Measurements from ENCODE around the gene CREB3L2. TPM values are rescaled to one million over a fixed set of nuclear protein-coding genes. Genes with fewer than 3 reads are reported as not detected.

CREB3L2 gene
- total and polyA plus RNA-seq, 2 of the 8 experiments (the other 6 are each of a cell fraction or from before 2014, with no cell fraction given): 14.4 to 48.3 TPM

DNA sequence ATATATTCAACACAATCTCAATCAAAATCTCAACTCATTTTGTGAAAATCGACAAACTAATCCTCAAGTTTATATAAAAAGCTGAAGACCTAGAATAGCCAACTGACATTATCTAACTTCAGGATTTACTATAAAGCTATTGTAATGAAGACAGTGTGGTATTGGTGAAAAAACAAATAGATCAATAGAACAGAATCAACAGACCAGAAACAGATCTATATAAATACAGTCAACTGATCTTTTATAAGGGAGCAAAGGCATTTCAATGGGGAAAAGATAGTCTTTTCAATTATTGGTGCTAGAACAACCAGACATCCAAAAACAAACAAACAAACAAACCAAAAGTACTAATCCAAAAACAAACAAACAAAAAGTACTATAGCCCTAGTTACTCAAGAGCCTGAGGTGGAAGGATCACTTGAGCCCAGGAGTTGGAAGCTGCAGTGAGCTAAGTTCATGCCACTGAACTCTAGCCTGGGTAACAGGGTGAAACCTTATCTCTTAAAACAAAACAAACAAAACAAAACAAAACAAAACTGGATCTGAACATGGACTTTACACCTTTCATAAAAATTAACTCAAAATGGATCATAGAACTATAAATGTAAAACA, 47.7 kb upstream of the CREB3L2 start:
- Histone ChIP-seq H2BK5ac (ENCODE audit: low read depth, low read length) (no peak overlapping the region), H2BK15ac (ENCODE audit: low read length) (no peak overlapping the region), H3K14ac (ENCODE audit: insufficient read length) (no peak overlapping the region), H3K4ac (replicated peaks; ENCODE audit: insufficient read length, low read depth, low read length) (no peak overlapping the region), H4K5ac (ENCODE audit: insufficient read length, low read depth, low read length) (no peak overlapping the region), H3K36me3 (ENCODE audit: control insufficient read depth in 2 of 4, insufficient read depth in 4 of 4, low read length in 3 of 4) (no peaks in the 10 kb centered on the region; a peak in 1 of 8 replicates), H3K4me3 (ENCODE audit: extremely low read depth in 1 of 4, insufficient read depth in 2 of 4, low read depth in 3 of 4, low read length in 4 of 4) (no peak overlapping the region), H3K27ac (ENCODE audit: low read depth, low read length) (no peak overlapping the region), H4K20me1 (replicated peaks in 1 of 2; ENCODE audit: control insufficient read depth in 1 of 2, insufficient read depth in 2 of 2, low read length in 2 of 2) (no peaks in the 10 kb centered on the region), H4K8ac (ENCODE audit: extremely low read depth, insufficient read depth, low read length) (no peak overlapping the region), H2BK20ac (ENCODE audit: low read length) (no peak overlapping the region), H2BK12ac (ENCODE audit: low read depth, low read length) (no peak overlapping the region), H4K91ac (replicated peaks; ENCODE audit: insufficient read length, low read length) (no peak overlapping the region), H3K23me2 (ENCODE audit: low read depth, low read length) (no peaks in the 10 kb centered on the region), H2AK5ac (ENCODE audit: low read depth, low read length) (no peak overlapping the region), H3K4me1 (replicated peaks in 1 of 4; ENCODE audit: control insufficient read depth in 3 of 4, insufficient read depth in 4 of 4, low read length in 3 of 4) (no peaks in the 10 kb centered on the region), H2BK120ac (replicated peaks; ENCODE audit: low read depth, low read length) (no peak overlapping the region), H3K9ac (replicated peaks in 1 of 4; ENCODE audit: extremely low read depth in 1 of 4, low read depth in 3 of 4, low read length in 3 of 4) (no peak overlapping the region), H3K79me2 (ENCODE audit: control insufficient read depth in 1 of 2, insufficient read depth in 2 of 2, low read length in 2 of 2) (no peaks in the 10 kb centered on the region), H3K56ac (replicated peaks; ENCODE audit: insufficient read length, low read depth, low read length) (no peak overlapping the region), H3K27me3 (replicated peaks in 1 of 4; ENCODE audit: control insufficient read depth in 3 of 4, extremely low read depth in 1 of 4, insufficient read depth in 3 of 4, low read length in 3 of 4) (no peaks in the 10 kb centered on the region), H3K18ac (ENCODE audit: extremely low read depth, low read length) (no peak overlapping the region), H3K79me1 (ENCODE audit: low read depth, low read length) (no peaks in the 10 kb centered on the region), H2AFZ (ENCODE audit: low read length) (no peak overlapping the region), H3K9me3 (ENCODE audit: insufficient read depth in 2 of 2, low read depth in 1 of 2, low read length in 1 of 2) (no peaks in the 10 kb centered on the region; a peak in 1 of 4 replicates), H3K4me2 (ENCODE audit: insufficient read depth in 1 of 2, low read depth in 2 of 2, low read length in 2 of 2) (no peak overlapping the region), H3K23ac (ENCODE audit: insufficient read length) (no peak overlapping the region)
- DNase-seq (ENCODE audit: low read depth in 1 of 2, low spot score in 2 of 2): no peak
- TF ChIP-seq JUN (IDR thresholded peaks at IDR 0.05; ENCODE audit: low read depth, low read length) (no peak), BCL11A (IDR thresholded peaks at IDR 0.05; ENCODE audit: low read depth in 2 of 2, low read length in 2 of 2) (no peak), CEBPB (IDR thresholded peaks at IDR 0.05; ENCODE audit: low read depth, low read length) (no peak), RNF2 (IDR thresholded peaks at IDR 0.05; ENCODE audit: borderline replicate concordance, low read depth, low read length, missing control alignments, poor library complexity, severe bottlenecking) (no peak), BACH1 (IDR thresholded peaks at IDR 0.05; ENCODE audit: low read length) (no peak), BRCA1 (IDR thresholded peaks at IDR 0.05; ENCODE audit: low read depth, low read length) (no peak), RFX5 (IDR thresholded peaks at IDR 0.05; ENCODE audit: borderline replicate concordance, low read depth, low read length) (no peak)
- 84 to 100% methylated on average over 1 of the region's 1 CpG for WGBS, 2 experiments (ENCODE audit: extremely low coverage in 1 of 2, insufficient coverage in 1 of 2, insufficient read length in 1 of 2, insufficient replicate concordance in 2 of 2, low coverage in 1 of 2, low lambda C conversion rate in 2 of 2, missing lambda C conversion rate in 1 of 2)
- no peak for FAIRE-seq
- ChIA-PET CTCF (ENCODE audit: partially characterized antibody) (no interaction called here), POLR2A (ENCODE audit: partially characterized antibody) (no interaction called here)
